HEK293 (cell line): ENCODE results near the gene RCOR2.

Experiments used
- CTCF ChIP-seq: fragments of 450-650 bp; formaldehyde crosslinking; IDR thresholded peaks from 2 replicates; pipeline ENCODE4 v1.5.1; 2016; ENCODE audit warnings: missing biosample characterization, missing genetic modification characterization
- INSM2 ChIP-seq: fragments of 450-650 bp; formaldehyde crosslinking; IDR thresholded peaks from 2 replicates; pipeline ENCODE4 v1.5.1; 2016; ENCODE audit warnings: missing biosample characterization, missing genetic modification characterization
- REST ChIP-seq: fragments of 450-650 bp; formaldehyde crosslinking; IDR thresholded peaks from 2 replicates; pipeline ENCODE4 v1.5.1; 2016; ENCODE audit warnings: missing biosample characterization, missing genetic modification characterization
- SP2 ChIP-seq: fragments of 450-650 bp; formaldehyde crosslinking; IDR thresholded peaks from 2 replicates; pipeline ENCODE4 v1.5.1; 2016; ENCODE audit warnings: missing biosample characterization, missing genetic modification characterization
- ZBTB11 ChIP-seq: fragments of 450-650 bp; formaldehyde crosslinking; conservative IDR thresholded peaks from 2 replicates; pipeline ENCODE4 v1.5.1; 2016; ENCODE audit warnings: low read depth, missing biosample characterization, missing genetic modification characterization
- ZBTB49 ChIP-seq: fragments of 450-650 bp; formaldehyde crosslinking; IDR thresholded peaks from 2 replicates; pipeline ENCODE4 v1.5.1; 2016; ENCODE audit warnings: missing biosample characterization, missing genetic modification characterization, low read depth
- ZBTB7A ChIP-seq: fragments of 450-650 bp; formaldehyde crosslinking; IDR thresholded peaks from 2 replicates; pipeline ENCODE4 v1.5.1; 2016; ENCODE audit warnings: low read depth, missing biosample characterization, missing genetic modification characterization
- ZNF114 ChIP-seq: fragments of 450-650 bp; formaldehyde crosslinking; IDR thresholded peaks from 2 replicates; pipeline ENCODE4 v1.5.0; 2017; ENCODE audit warnings: missing biosample characterization, missing genetic modification characterization
- ZNF132 ChIP-seq: fragments of 450-650 bp; formaldehyde crosslinking; IDR thresholded peaks from 2 replicates; pipeline ENCODE4 v1.5.1; 2017; ENCODE audit warnings: missing biosample characterization, missing genetic modification characterization, borderline replicate concordance
- ZNF133 ChIP-seq: fragments of 450-650 bp; formaldehyde crosslinking; IDR thresholded peaks from 2 replicates; pipeline ENCODE4 v1.5.1; 2016; ENCODE audit warnings: missing biosample characterization, missing genetic modification characterization
- ZNF423 ChIP-seq: fragments of 450-650 bp; formaldehyde crosslinking; IDR thresholded peaks from 2 replicates; pipeline ENCODE4 v1.5.1; 2016; ENCODE audit warnings: missing biosample characterization, missing genetic modification characterization
- ZNF530 ChIP-seq: fragments of 450-650 bp; formaldehyde crosslinking; IDR thresholded peaks from 2 replicates; pipeline ENCODE4 v1.5.1; 2016; ENCODE audit warnings: low read depth, missing biosample characterization, missing genetic modification characterization
- ZNF747 ChIP-seq: fragments of 450-650 bp; formaldehyde crosslinking; IDR thresholded peaks from 2 replicates; pipeline ENCODE4 v1.5.1; 2016; ENCODE audit warnings: missing biosample characterization, missing genetic modification characterization
- ZNF776 ChIP-seq: fragments of 450-650 bp; formaldehyde crosslinking; IDR thresholded peaks from 2 replicates; pipeline ENCODE4 v1.5.0; 2017; ENCODE audit warnings: missing biosample characterization, missing genetic modification characterization, borderline replicate concordance

- TF ChIP-seq REST (tag by site-specific recombination) (no peak), ZNF747 (tag by site-specific recombination) (no peak), CTCF (no peak), ZBTB11 (tag by site-specific recombination) (no peak), ZBTB7A (tag by site-specific recombination) (no peak), ZNF133 (tag by site-specific recombination) (no peak), INSM2 (no peak), ZNF776 (tag by site-specific recombination) (no peak), ZNF132 (no peak), ZBTB49 (tag by site-specific recombination) (no peak), ZNF114 (tag by site-specific recombination) (no peak), ZNF530 (tag by site-specific recombination) (no peak), SP2 (tag by site-specific recombination) (no peak; the same call in 1 of the 2 replicates), ZNF423 (no peak)
Observed at GRCh38 chr11:63939397-63939891, 22.5 kb upstream of the RCOR2 start.
